CD4-positive, alpha-beta T cell (primary cell): Measurements from ENCODE around the gene TMEM272. TPM values are rescaled to one million over a fixed set of nuclear protein-coding genes. Genes with fewer than 3 reads are reported as not detected.

ENCODE experiments used
- ATAC-seq: fragments of 200-7000 bp; cut with Tn5 transposase; one replicate; pipeline ENCODE4 v1.10.0; 2022; ENCODE audit warnings: mild to moderate bottlenecking; ENCODE audit not compliant: poor library complexity
- CTCF ChIA-PET: fragments of 350-600 bp; sonication (Branson Sonifier 250); formaldehyde crosslinking; loops from one replicate; lab custom pipeline; 2021; ENCODE audit warnings: antibody characterized with exemption, inconsistent platforms; lab: Charles Lee
- POLR2A ChIA-PET: fragments of 350-600 bp; sonication (Branson Sonifier 250); formaldehyde crosslinking; loops from one replicate; lab custom pipeline; 2021; ENCODE audit warnings: antibody characterized with exemption, inconsistent platforms; lab: Charles Lee
- DNase-seq, 14 experiments: peaks; one replicate each; pipeline ENCODE4 v3.0.0-alpha.2; 2013 to 2020; ENCODE audit warnings: mixed read lengths in 2 of 14
- H3K27ac ChIP-seq, 2 donors: one replicate each; pipeline versions ENCODE4 v1.5.1 to v1.7.0; 2013; ENCODE audit warnings: low read length in 2 of 2, low read depth in 1 of 2, mild to moderate bottlenecking in 1 of 2
- H3K27me3 ChIP-seq, 2 experiments: 1 replicate in 1 of 2; 2 replicates in 1 of 2; pipeline versions ENCODE4 v1.6.1 to v1.7.0; 2013; ENCODE audit warnings: low read length in 2 of 2, control low read depth in 1 of 2, mild to moderate bottlenecking in 1 of 2, moderate library complexity in 1 of 2; ENCODE audit not compliant: insufficient read depth in 2 of 2, control insufficient read depth in 1 of 2
- H3K36me3 ChIP-seq: one replicate; pipeline ENCODE4 v1.6.1; 2013; ENCODE audit warnings: low read length, control low read depth; ENCODE audit not compliant: insufficient read depth
- H3K4me1 ChIP-seq: one replicate; pipeline ENCODE4 v1.6.1; 2013; ENCODE audit warnings: low read length, control low read depth; ENCODE audit not compliant: insufficient read depth
- H3K4me3 ChIP-seq: one replicate; pipeline ENCODE4 v1.5.1; 2013; ENCODE audit warnings: mild to moderate bottlenecking, low read length, moderate library complexity
- H3K9me3 ChIP-seq, 2 experiments: 1 replicate in 1 of 2; 2 replicates in 1 of 2; pipeline versions ENCODE4 v1.6.1 to v1.7.0; 2013; ENCODE audit warnings: low read length in 2 of 2, mild to moderate bottlenecking in 2 of 2, control low read depth in 1 of 2, moderate library complexity in 1 of 2; ENCODE audit not compliant: control insufficient read depth in 1 of 2, insufficient read depth in 1 of 2
- H3K27ac Mint-ChIP-seq: one replicate; pipeline ENCODE4 v1.8.0; 2020; ENCODE audit warnings: mixed read lengths
- H3K27me3 Mint-ChIP-seq: one replicate; pipeline ENCODE4 v1.8.0; 2021; ENCODE audit warnings: mixed read lengths
- H3K36me3 Mint-ChIP-seq: one replicate; pipeline ENCODE4 v1.8.0; 2021; ENCODE audit warnings: low read depth, mixed read lengths
- H3K4me1 Mint-ChIP-seq: one replicate; pipeline ENCODE4 v1.8.0; 2021; ENCODE audit warnings: low read depth, mixed read lengths
- H3K4me3 Mint-ChIP-seq: one replicate; pipeline ENCODE4 v1.8.0; 2020; ENCODE audit warnings: mild to moderate bottlenecking, mixed read lengths
- H3K9me3 Mint-ChIP-seq: one replicate; pipeline ENCODE4 v1.8.0; 2020; ENCODE audit warnings: mixed read lengths
- CTCF ChIP-seq: fragments of 200-600 bp; IDR thresholded peaks from one replicate; pipeline ENCODE4 v1.8.0; 2022; ENCODE audit warnings: antibody characterized with exemption, mild to moderate bottlenecking
- intact Hi-C, 2 experiments: fragments of 100-400 bp; cut with DNase I in 1 of 2; cut with micrococcal nuclease in 1 of 2; formaldehyde crosslinking; loops; one replicate each; pipeline versions ENCODE4 v1.15.1 to v1.9.0; 2023 to 2025; cut with DNase I, micrococcal nuclease
- total RNA-seq, 174 experiments: library from RNA in 2 of 174; stranded (reverse) in 2 of 174; gene quantifications; one replicate each; pipeline ENCODE4 v1.2.3 and lab custom pipeline; 2021 to 2026

Gene TMEM272
- total RNA-seq, 2 experiments from 2014 or later, result 2.7 to 2.8 TPM

DNA sequence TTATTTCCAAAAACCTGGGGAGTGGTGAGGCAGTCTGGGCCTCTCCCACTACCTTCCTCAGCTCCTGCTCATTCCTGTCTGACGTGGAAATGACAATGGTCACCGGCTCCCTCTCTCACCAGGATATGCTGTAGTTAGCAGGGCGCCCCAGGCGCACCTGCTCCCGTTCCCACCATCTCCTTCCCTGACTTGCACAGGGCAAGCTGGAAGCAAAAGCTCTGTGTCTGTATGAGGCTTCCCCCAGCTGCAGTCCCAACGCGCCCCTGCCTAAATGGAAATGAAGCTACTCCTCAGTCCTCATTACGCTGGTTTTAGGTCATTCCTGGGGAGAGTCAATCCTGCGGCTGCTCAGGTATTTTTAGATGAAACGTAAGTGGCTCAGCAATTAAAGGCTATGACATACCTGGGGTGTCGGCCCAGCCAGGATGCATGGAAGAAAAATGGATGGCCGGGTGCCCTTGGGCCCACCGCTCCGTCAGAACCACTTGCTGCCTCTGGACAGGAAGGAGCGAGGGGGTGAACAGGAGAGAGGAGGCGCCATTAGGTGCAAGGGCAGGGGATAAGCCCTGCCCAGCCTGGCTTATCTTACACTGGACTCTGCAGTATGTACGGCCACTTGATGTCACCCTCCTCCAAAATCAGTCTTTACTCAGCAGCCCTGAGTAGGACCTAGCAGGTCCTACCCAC, 73.4 kb downstream of the TMEM272 start:
- peaks cover 34% of the 10 kb centered on the region for H3K36me3 ChIP-seq
- H3K27me3 ChIP-seq, result no peaks in the 10 kb centered on the region
- DNase-seq, result no peak
- H3K27me3 Mint-ChIP-seq, result no peaks in the 10 kb centered on the region
- ChIA-PET CTCF (no interaction called here), POLR2A (interaction anchor here (1.0 kb wide), 1 partner anchor 61 kb away, joined by 3 read pairs; no protein-coding TSS in a partner anchor)
- no peaks in the 10 kb centered on the region for H3K4me1 ChIP-seq
- TF ChIP-seq CTCF, result no peak
- H3K27ac ChIP-seq, result no peak overlapping the region
- no peaks in the 10 kb centered on the region for H3K9me3 ChIP-seq
- no peaks in the 10 kb centered on the region for H3K9me3 Mint-ChIP-seq
- H3K36me3 Mint-ChIP-seq, result peaks cover 49% of the 10 kb centered on the region
- H3K4me3 ChIP-seq, result no peak overlapping the region
- no peaks in the 10 kb centered on the region for H3K4me1 Mint-ChIP-seq
- no peak for ATAC-seq
- no peak overlapping the region for H3K27ac Mint-ChIP-seq
- no peak overlapping the region for H3K4me3 Mint-ChIP-seq
- intact Hi-C loops, result no loop called here

GRCh38 chr13:51770681-51771417, 74.1 kb downstream of the TMEM272 start:
- ChIA-PET CTCF (no interaction called here), POLR2A (no interaction called here)
- Histone ChIP-seq H3K4me1 (no peaks in the 10 kb centered on the region), H3K36me3 (peaks cover 39% of the 10 kb centered on the region), H3K9me3 (no peaks in the 10 kb centered on the region), H3K27ac (no peak overlapping the region), H3K27me3 (no peaks in the 10 kb centered on the region), H3K4me3 (no peak overlapping the region)
- Mint-ChIP-seq H3K36me3 (peaks cover 55% of the 10 kb centered on the region), H3K27me3 (no peaks in the 10 kb centered on the region), H3K9me3 (no peaks in the 10 kb centered on the region), H3K4me1 (peaks cover 1% of the 10 kb centered on the region), H3K4me3 (no peak overlapping the region), H3K27ac (no peak overlapping the region)
- DNase-seq, result no peak
- intact Hi-C loops, result no loop called here
- TF ChIP-seq CTCF, result no peak
- no peak for ATAC-seq

DNA sequence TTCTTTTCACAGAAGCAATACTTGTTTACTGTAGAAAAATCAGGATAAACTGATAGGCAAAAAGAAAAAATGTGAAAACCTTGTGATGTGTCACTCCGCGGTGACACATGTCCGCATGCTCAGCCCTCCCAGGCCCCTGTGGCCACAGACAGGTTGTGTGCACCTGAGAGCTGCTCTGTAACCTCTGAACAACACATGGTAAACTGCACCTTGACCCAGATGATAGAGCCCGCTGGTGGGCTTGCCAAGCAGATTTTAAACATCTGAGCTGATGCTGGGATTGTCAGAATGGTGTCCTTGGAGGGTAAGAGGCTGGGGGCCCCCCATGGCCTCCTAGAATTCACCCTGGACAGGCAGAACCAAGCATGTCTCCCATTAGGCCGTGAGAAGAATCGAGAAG, 74.8 kb downstream of the TMEM272 start:
- Mint-ChIP-seq H3K4me1 (peaks cover 8% of the 10 kb centered on the region), H3K27ac (no peak overlapping the region), H3K4me3 (no peak overlapping the region), H3K27me3 (no peaks in the 10 kb centered on the region), H3K36me3 (peaks cover 55% of the 10 kb centered on the region), H3K9me3 (no peaks in the 10 kb centered on the region)
- H3K4me3 ChIP-seq, result no peak overlapping the region
- no peak for TF ChIP-seq CTCF
- DNase-seq (no peak), ATAC-seq (no peak)
- ChIA-PET POLR2A (no interaction called here), CTCF (no interaction called here)
- H3K36me3 ChIP-seq, result peaks cover 39% of the 10 kb centered on the region
- H3K27me3 ChIP-seq, result no peaks in the 10 kb centered on the region
- H3K9me3 ChIP-seq, result no peaks in the 10 kb centered on the region
- intact Hi-C loops, result no loop called here
- peaks cover under 1% of the 10 kb centered on the region for H3K4me1 ChIP-seq
- H3K27ac ChIP-seq, result no peak overlapping the region
